ENCODE data around the gene COX7A2.

The COX7A2 gene

GRCh38 chr6:75272145-75272840 is 28.7 kb upstream of the COX7A2 start:
- DNase-seq (ENCODE audit: extremely low spot score), result no peak
- ChIA-PET CTCF (interaction anchor here (1.7 to 3.5 kb wide), 3 partner anchors 10 to 255 kb away, joined by 6 to 14 read pairs (median 9); no protein-coding TSS in a partner anchor), POLR2A (no interaction called here)
- TF ChIP-seq CTCF (IDR thresholded peaks at IDR 0.05; ENCODE audit: control extremely low read depth, extremely low read depth, low read depth, missing control alignments), result no peak

GRCh38 chr6:75268988-75269354 is 25.4 kb upstream of the COX7A2 start:
- POLR2A ChIA-PET, result no interaction called here
- CTCF ChIA-PET, result interaction anchor here (1.1 to 4.8 kb wide), 8 partner anchors 8 to 259 kb away, joined by 3 to 49 read pairs (median 20); partner anchors contain the start of gene TMEM30A
- no peak for DNase-seq (ENCODE audit: extremely low spot score)
- no peak for TF ChIP-seq CTCF (IDR thresholded peaks at IDR 0.05; ENCODE audit: control extremely low read depth, extremely low read depth, low read depth, missing control alignments)

- POLR2A ChIA-PET, result interaction anchor here (0.9 kb wide), 1 partner anchor 16 kb away, joined by 3 read pairs; the partner anchor contains the start of gene TMEM30A
- DNase-seq (ENCODE audit: extremely low spot score), result no peak
- no peak for TF ChIP-seq CTCF (IDR thresholded peaks at IDR 0.05; ENCODE audit: control extremely low read depth, extremely low read depth, low read depth, missing control alignments)
- CTCF ChIA-PET, result interaction anchor here (0.9 to 4.8 kb wide), 11 partner anchors 9 to 260 kb away, joined by 3 to 49 read pairs (median 12); partner anchors contain the start of genes COX7A2 and TMEM30A
These were observed 24.8 kb upstream of the COX7A2 start for GRCh38 chr6:75268121-75268987.

GRCh38 chr6:75267461-75267860 is 23.9 kb upstream of the COX7A2 start:
- POLR2A ChIA-PET, result interaction anchor here (0.9 kb wide), 1 partner anchor 17 kb away, joined by 3 read pairs; the partner anchor contains the start of gene TMEM30A
- no peak for TF ChIP-seq CTCF (IDR thresholded peaks at IDR 0.05; ENCODE audit: control extremely low read depth, extremely low read depth, low read depth, missing control alignments)
- CTCF ChIA-PET, result interaction anchor here (0.9 to 4.8 kb wide), 14 partner anchors 10 to 296 kb away, joined by 3 to 49 read pairs (median 10); partner anchors contain the start of genes COX7A2 and TMEM30A
- DNase-seq (ENCODE audit: extremely low spot score), result no peak

GRCh38 chr6:75266716-75267291 is 23.2 kb upstream of the COX7A2 start:
- peak; percentile 68 for TF ChIP-seq CTCF (IDR thresholded peaks at IDR 0.05; ENCODE audit: control extremely low read depth, extremely low read depth, low read depth, missing control alignments)
- ChIA-PET CTCF (interaction anchor here (0.7 to 4.8 kb wide), 16 partner anchors 10 to 297 kb away, joined by 3 to 49 read pairs (median 7); partner anchors contain the start of genes COX7A2 and TMEM30A), POLR2A (no interaction called here)
- peak; percentile 34 for DNase-seq (ENCODE audit: extremely low spot score)

- ChIA-PET CTCF (interaction anchor here (1.7 kb wide), 1 partner anchor 12 kb away, joined by 4 read pairs; no protein-coding TSS in a partner anchor), POLR2A (no interaction called here)
- DNase-seq (ENCODE audit: extremely low spot score), result no peak
- no peak for TF ChIP-seq CTCF (IDR thresholded peaks at IDR 0.05; ENCODE audit: control extremely low read depth, extremely low read depth, low read depth, missing control alignments)
These were observed 19.8 kb upstream of the COX7A2 start for GRCh38 chr6:75263401-75263750.

Data from GM10248 (cell line).